HEK293 (cell line): ENCODE results near the gene FAM168A.

ENCODE experiments used
- CTCF ChIA-PET: fragments of 350-600 bp; formaldehyde crosslinking; extraction: SDS; loops from one replicate; lab custom pipeline; 2021; ENCODE audit warnings: antibody characterized with exemption; lab: Yijun Ruan, JAX
- POLR2A ChIA-PET: fragments of 300-600 bp; formaldehyde crosslinking; extraction: SDS; loops from one replicate; lab custom pipeline; 2020; ENCODE audit warnings: antibody characterized with exemption, inconsistent platforms; lab: Yijun Ruan, JAX
- H3K27ac ChIP-seq: fragments of 200-500 bp; sonication (Bioruptor generic); 2 replicates; pipeline ENCODE4 v1.5.1; 2014; ENCODE audit warnings: low read depth, low read length, control low read depth, inconsistent platforms; ENCODE audit errors: extremely low read depth
- H3K36me3 ChIP-seq, 2 experiments: fragments of 200-500 bp in 1 of 2; sonication (Bioruptor generic) in 1 of 2; 1 replicate in 1 of 2; 2 replicates in 1 of 2; pipeline ENCODE4 v1.5.1; 2014 to 2017; ENCODE audit warnings: inconsistent platforms in 2 of 2, low read length in 2 of 2; ENCODE audit not compliant: control insufficient read depth in 2 of 2, insufficient read depth in 1 of 2
- H3K4me1 ChIP-seq: fragments of 200-500 bp; sonication (Bioruptor generic); 2 replicates; pipeline ENCODE4 v1.5.1; 2014; ENCODE audit warnings: mild to moderate bottlenecking, low read length, inconsistent platforms; ENCODE audit not compliant: control insufficient read depth, insufficient read depth
- H3K4me3 ChIP-seq: 2 replicates; pipeline ENCODE4 v1.5.1; 2011; ENCODE audit warnings: low read depth, mild to moderate bottlenecking, control low read depth, low read length, moderate library complexity
- H3K9me3 ChIP-seq: fragments of 200-500 bp; sonication (Bioruptor generic); 2 replicates; pipeline ENCODE4 v1.5.1; 2014; ENCODE audit warnings: low read depth, low read length, inconsistent platforms; ENCODE audit not compliant: control insufficient read depth, insufficient read depth
- BCL11B ChIP-seq: fragments of 450-650 bp; formaldehyde crosslinking; IDR thresholded peaks from 2 replicates; pipeline ENCODE4 v1.5.1; 2016; ENCODE audit warnings: low read depth, missing biosample characterization, missing genetic modification characterization
- EGR2 ChIP-seq: fragments of 450-650 bp; formaldehyde crosslinking; IDR thresholded peaks from 2 replicates; pipeline ENCODE4 v1.5.1; 2016; ENCODE audit warnings: low read depth, missing biosample characterization, missing genetic modification characterization
- GFI1B ChIP-seq: fragments of 450-650 bp; formaldehyde crosslinking; IDR thresholded peaks from 2 replicates; pipeline ENCODE4 v1.5.1; 2016; ENCODE audit warnings: missing biosample characterization, missing genetic modification characterization
- GLI2 ChIP-seq: fragments of 450-650 bp; formaldehyde crosslinking; IDR thresholded peaks from 2 replicates; pipeline ENCODE4; 2017; ENCODE audit warnings: missing biosample characterization, missing genetic modification characterization, low read depth, borderline replicate concordance
- GLI4 ChIP-seq: fragments of 450-650 bp; formaldehyde crosslinking; IDR thresholded peaks from 2 replicates; pipeline ENCODE4 v1.5.1; 2016; ENCODE audit warnings: missing biosample characterization, missing genetic modification characterization
- GLIS2 ChIP-seq: fragments of 450-650 bp; formaldehyde crosslinking; IDR thresholded peaks from 2 replicates; pipeline ENCODE4 v1.5.1; 2016; ENCODE audit warnings: missing biosample characterization, missing genetic modification characterization
- KLF10 ChIP-seq: fragments of 450-650 bp; IDR thresholded peaks from 2 replicates; pipeline ENCODE4 v1.5.1; 2018; ENCODE audit warnings: missing biosample characterization, mild to moderate bottlenecking, missing genetic modification characterization
- KLF16 ChIP-seq: fragments of 450-650 bp; formaldehyde crosslinking; IDR thresholded peaks from 2 replicates; pipeline ENCODE4 v1.5.1; 2017; ENCODE audit warnings: missing biosample characterization, missing genetic modification characterization
- KLF8 ChIP-seq: fragments of 450-650 bp; formaldehyde crosslinking; IDR thresholded peaks from 2 replicates; pipeline ENCODE4 v1.5.1; 2016; ENCODE audit warnings: missing biosample characterization, missing genetic modification characterization
- OSR2 ChIP-seq: fragments of 450-650 bp; formaldehyde crosslinking; IDR thresholded peaks from 2 replicates; pipeline ENCODE4 v1.5.1; 2016; ENCODE audit warnings: missing biosample characterization, missing genetic modification characterization
- OVOL3 ChIP-seq: fragments of 450-650 bp; formaldehyde crosslinking; IDR thresholded peaks from 2 replicates; pipeline ENCODE4 v1.5.1; 2016; ENCODE audit warnings: missing biosample characterization, missing genetic modification characterization
- PRDM4 ChIP-seq: fragments of 450-650 bp; formaldehyde crosslinking; IDR thresholded peaks from 2 replicates; pipeline ENCODE4 v1.5.1; 2017; ENCODE audit warnings: missing biosample characterization, missing genetic modification characterization
- REPIN1 ChIP-seq: fragments of 450-650 bp; formaldehyde crosslinking; IDR thresholded peaks from 2 replicates; pipeline ENCODE4 v1.5.1; 2017; ENCODE audit warnings: missing biosample characterization, missing genetic modification characterization, low read depth
- SALL2 ChIP-seq: fragments of 450-650 bp; formaldehyde crosslinking; IDR thresholded peaks from 2 replicates; pipeline ENCODE4 v1.5.0; 2017; ENCODE audit warnings: missing biosample characterization, mild to moderate bottlenecking, missing genetic modification characterization, borderline replicate concordance
- SCRT2 ChIP-seq: fragments of 450-650 bp; formaldehyde crosslinking; IDR thresholded peaks from 2 replicates; pipeline ENCODE4 v1.5.1; 2016; ENCODE audit warnings: missing biosample characterization, missing genetic modification characterization
- YY1 ChIP-seq: fragments of 450-650 bp; formaldehyde crosslinking; IDR thresholded peaks from 2 replicates; pipeline ENCODE4 v1.5.1; 2018; ENCODE audit warnings: missing biosample characterization, missing genetic modification characterization
- ZFP69B ChIP-seq: fragments of 450-650 bp; formaldehyde crosslinking; IDR thresholded peaks from 2 replicates; pipeline ENCODE4 v1.5.1; 2016; ENCODE audit warnings: missing biosample characterization, missing genetic modification characterization
- ZNF169 ChIP-seq: fragments of 450-650 bp; formaldehyde crosslinking; IDR thresholded peaks from 2 replicates; pipeline ENCODE4 v1.5.1; 2016; ENCODE audit warnings: missing biosample characterization, missing genetic modification characterization
- ZNF19 ChIP-seq: fragments of 450-650 bp; formaldehyde crosslinking; IDR thresholded peaks from 2 replicates; pipeline ENCODE4; 2016; ENCODE audit warnings: missing biosample characterization, missing genetic modification characterization, low read depth
- ZNF23 ChIP-seq: fragments of 450-650 bp; formaldehyde crosslinking; IDR thresholded peaks from 2 replicates; pipeline ENCODE4 v1.5.1; 2016; ENCODE audit warnings: missing biosample characterization, missing genetic modification characterization, borderline replicate concordance
- ZNF274 ChIP-seq, 2 experiments: fragments of 200-500 bp in 1 of 2; fragments of 450-650 bp in 1 of 2; sonication (Bioruptor generic) in 1 of 2; formaldehyde crosslinking in 1 of 2; IDR thresholded peaks; 2 replicates each; pipeline versions ENCODE4 v1.5.1 to v1.6.1; 2014 to 2016; ENCODE audit warnings: borderline replicate concordance in 1 of 2, inconsistent platforms in 1 of 2, low read length in 1 of 2, missing biosample characterization in 1 of 2, missing genetic modification characterization in 1 of 2
- ZNF350 ChIP-seq: fragments of 450-650 bp; formaldehyde crosslinking; IDR thresholded peaks from 2 replicates; pipeline ENCODE4 v1.5.0; 2017; ENCODE audit warnings: missing biosample characterization, mild to moderate bottlenecking, missing genetic modification characterization
- ZNF416 ChIP-seq: fragments of 450-650 bp; formaldehyde crosslinking; IDR thresholded peaks from 2 replicates; pipeline ENCODE4 v1.5.1; 2016; ENCODE audit warnings: missing biosample characterization, missing genetic modification characterization
- ZNF423 ChIP-seq: fragments of 450-650 bp; formaldehyde crosslinking; IDR thresholded peaks from 2 replicates; pipeline ENCODE4 v1.5.1; 2016; ENCODE audit warnings: missing biosample characterization, missing genetic modification characterization
- ZNF426 ChIP-seq: fragments of 450-650 bp; formaldehyde crosslinking; IDR thresholded peaks from 2 replicates; pipeline ENCODE4 v1.5.1; 2017; ENCODE audit warnings: missing biosample characterization, missing genetic modification characterization, mild to moderate bottlenecking, inconsistent platforms, moderate library complexity
- ZNF48 ChIP-seq: fragments of 450-650 bp; formaldehyde crosslinking; IDR thresholded peaks from 2 replicates; pipeline ENCODE4 v1.5.1; 2016; ENCODE audit warnings: missing biosample characterization, missing genetic modification characterization
- ZNF544 ChIP-seq: fragments of 450-650 bp; formaldehyde crosslinking; IDR thresholded peaks from 2 replicates; pipeline ENCODE4 v1.5.0; 2017; ENCODE audit warnings: missing biosample characterization, missing genetic modification characterization
- ZNF555 ChIP-seq: fragments of 450-650 bp; formaldehyde crosslinking; conservative IDR thresholded peaks from 2 replicates; pipeline ENCODE4 v1.5.1; 2017; ENCODE audit warnings: missing biosample characterization, mild to moderate bottlenecking, missing genetic modification characterization, inconsistent platforms
- ZNF596 ChIP-seq: fragments of 450-650 bp; IDR thresholded peaks from 2 replicates; pipeline ENCODE4 v1.5.0; 2018; ENCODE audit warnings: missing biosample characterization, mild to moderate bottlenecking, missing genetic modification characterization, moderate library complexity
- ZNF629 ChIP-seq: fragments of 450-650 bp; formaldehyde crosslinking; IDR thresholded peaks from 2 replicates; pipeline ENCODE4 v1.5.1; 2017; ENCODE audit warnings: missing biosample characterization, missing genetic modification characterization
- ZNF654 ChIP-seq: fragments of 450-650 bp; formaldehyde crosslinking; IDR thresholded peaks from 2 replicates; pipeline ENCODE4 v1.5.1; 2016; ENCODE audit warnings: low read depth, missing biosample characterization, missing genetic modification characterization
- ZNF707 ChIP-seq: fragments of 450-650 bp; formaldehyde crosslinking; IDR thresholded peaks from 2 replicates; pipeline ENCODE4 v1.5.1; 2016; ENCODE audit warnings: missing biosample characterization, missing genetic modification characterization
- ZNF843 ChIP-seq: fragments of 450-650 bp; formaldehyde crosslinking; IDR thresholded peaks from 2 replicates; pipeline ENCODE4 v1.5.1; 2016; ENCODE audit warnings: missing biosample characterization, missing genetic modification characterization
- ZSCAN23 ChIP-seq: fragments of 450-650 bp; formaldehyde crosslinking; IDR thresholded peaks from 2 replicates; pipeline ENCODE4 v1.5.1; 2016; ENCODE audit warnings: missing biosample characterization, missing genetic modification characterization

The FAM168A gene

GRCh38 chr11:73597956-73598718, at the start of gene FAM168A:
TSS of gene FAM168A (minus strand) at chr11:73598112. CDS start at chr11:73468474, 129,638 bp downstream.
- POLR2A ChIA-PET: interaction anchor here (0.6 to 1.3 kb wide), 11 partner anchors 17 to 511 kb away, joined by 3 to 7 read pairs (median 4); partner anchors contain the start of gene RAB6A
- Histone ChIP-seq H3K4me1 (peaks cover 5% of the 10 kb centered on the region; the same call in 1 of the 2 replicates), H3K9me3 (no peaks in the 10 kb centered on the region), H3K36me3 (no peaks in the 10 kb centered on the region), H3K4me3 (peak within 1 kb of the TSS; percentile 97), H3K27ac (peak within 1 kb of the TSS; percentile 87)
- CTCF ChIA-PET: interaction anchor here (0.7 to 1.3 kb wide), 5 partner anchors 28 to 247 kb away, joined by 3 to 6 read pairs (median 4); no protein-coding TSS in a partner anchor
- TF ChIP-seq ZSCAN23 (tag by site-specific recombination): 0 out of 2 replicates have a peak, but pooled peaks have one; percentile 18
- TF ChIP-seq OSR2 (tag by site-specific recombination): peak; percentile 63
- no peak for TF ChIP-seq ZNF274 (IDR thresholded peaks at IDR 0.05; ENCODE audit: low read length)
- no peak for TF ChIP-seq ZNF274 (tag by site-specific recombination; IDR thresholded peaks at IDR 0.05; ENCODE audit: borderline replicate concordance)
- TF ChIP-seq ZNF169: peak; percentile 98
- no peak for TF ChIP-seq ZNF555 (tag by site-specific recombination)
- TF ChIP-seq ZNF19 (tag by site-specific recombination): no peak
- peak; percentile 82 for TF ChIP-seq BCL11B
- TF ChIP-seq KLF8: peak; percentile 91
- TF ChIP-seq ZNF843: peak; percentile 53; the same call in 1 of the 2 replicates
- TF ChIP-seq PRDM4 (tag by site-specific recombination): 0 out of 2 replicates have a peak, but pooled peaks have one; percentile 8
- peak; percentile 88 for TF ChIP-seq ZNF596 (tag by site-specific recombination)
- TF ChIP-seq KLF10 (tag by site-specific recombination): peak; percentile 37; the same call in 1 of the 2 replicates
- peak; percentile 84 for TF ChIP-seq EGR2 (tag by site-specific recombination)
- peak; percentile 90 for TF ChIP-seq GLIS2
- no peak for TF ChIP-seq GLI2 (tag by site-specific recombination)
- no peak for TF ChIP-seq ZNF544 (tag by site-specific recombination)
- TF ChIP-seq REPIN1: no peak
- no peak for TF ChIP-seq ZNF416
- no peak for TF ChIP-seq SALL2 (tag by site-specific recombination)
- peak; percentile 71 for TF ChIP-seq KLF16
- peak; percentile 63; the same call in 1 of the 2 replicates for TF ChIP-seq YY1
- peak; percentile 67 for TF ChIP-seq SCRT2 (tag by site-specific recombination)
- no peak for TF ChIP-seq ZNF707 (tag by site-specific recombination)
- TF ChIP-seq ZNF48: no peak
- 0 out of 2 replicates have a peak, but pooled peaks have one; percentile 26 for TF ChIP-seq GLI4 (tag by site-specific recombination)
- no peak for TF ChIP-seq GFI1B
- TF ChIP-seq ZNF654: no peak
- TF ChIP-seq OVOL3 (tag by site-specific recombination): peak; percentile 56; the same call in 1 of the 2 replicates
- no peak for TF ChIP-seq ZNF426 (tag by site-specific recombination)
- no peak for TF ChIP-seq ZNF350
- TF ChIP-seq ZFP69B (tag by site-specific recombination): 0 out of 2 replicates have a peak, but pooled peaks have one; percentile 37
- peak; percentile 39; the same call in 1 of the 2 replicates for TF ChIP-seq ZNF423
- no peak for TF ChIP-seq ZNF23 (tag by site-specific recombination)
- TF ChIP-seq ZNF629 (tag by site-specific recombination): peak; percentile 52
